Uterus (tissue), 2 donors: ENCODE results near the gene RGS2.

Source experiments
- CTCF ChIP-seq, 4 experiments: fragments of 200-600 bp in 2 of 4; fragments of 450-650 bp in 2 of 4; sonication (generic) in 2 of 4; IDR thresholded peaks; one replicate each; pipeline ENCODE4 v1.5.1; 2016 to 2019; ENCODE audit warnings: antibody characterized with exemption in 4 of 4, mild to moderate bottlenecking in 2 of 4, moderate library complexity in 1 of 4
- POLR2A ChIP-seq, 2 donors: fragments of 450-650 bp; IDR thresholded peaks; one replicate each; pipeline ENCODE4 v1.6.1; 2016; ENCODE audit warnings: antibody characterized with exemption in 2 of 2, mild to moderate bottlenecking in 1 of 2, moderate library complexity in 1 of 2

- TF ChIP-seq CTCF (IDR thresholded peaks at IDR 0.05): no peak
- no peak for TF ChIP-seq POLR2A (IDR thresholded peaks at IDR 0.05)
These were observed 2.9 kb downstream of the RGS2 start for GRCh38 chr1:192811594-192812239.
